ENCODE data around the gene DCBLD2. TPM values are rescaled to one million over a fixed set of nuclear protein-coding genes. Genes with fewer than 3 reads are reported as not detected.

The DCBLD2 gene
- total RNA-seq, 2 donors from 2014 or later = 33.8 to 37.4 TPM

DNA sequence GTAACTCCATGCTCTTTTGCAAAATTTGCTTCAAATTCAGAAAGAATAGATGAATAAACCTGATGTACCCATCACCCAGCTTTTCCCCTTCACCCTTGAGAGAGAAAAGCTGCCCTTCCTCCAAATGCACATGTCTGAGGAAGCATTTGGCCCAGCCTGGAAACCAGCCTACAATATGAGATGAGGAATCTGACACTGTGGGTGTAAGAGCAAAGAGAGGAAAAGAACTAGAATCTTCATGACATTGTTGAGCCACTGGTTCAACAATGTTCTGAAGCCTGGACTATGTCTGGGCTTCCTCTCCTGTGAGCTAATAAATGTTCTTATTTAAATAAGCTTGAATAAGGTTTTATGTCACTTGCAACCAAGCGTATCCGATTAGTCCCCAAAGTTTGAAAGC, 18.7 kb upstream of the DCBLD2 start:
- TF ChIP-seq CTCF (IDR thresholded peaks at IDR 0.05) = no peak
- no peak for DNase-seq (ENCODE audit: low spot score)
- H3K9me3 ChIP-seq = no peaks in the 10 kb centered on the region
- no peak overlapping the region for H3K4me3 ChIP-seq
- ATAC-seq (ENCODE audit: insufficient number of reproducible peaks, low FRiP score, low read depth) = no peak
- no peak overlapping the region for H3K27ac ChIP-seq
- H3K27me3 ChIP-seq (replicated peaks; ENCODE audit: insufficient read depth) = no peaks in the 10 kb centered on the region
- H3K4me1 ChIP-seq (ENCODE audit: control insufficient read depth in 1 of 2, low read depth in 2 of 2) = no peaks in the 10 kb centered on the region
- H3K36me3 ChIP-seq = no peaks in the 10 kb centered on the region

- Histone ChIP-seq H3K27ac (no peak overlapping the region), H3K4me3 (no peak overlapping the region), H3K9me3 (no peaks in the 10 kb centered on the region), H3K4me1 (ENCODE audit: control insufficient read depth in 1 of 2, low read depth in 2 of 2) (no peaks in the 10 kb centered on the region), H3K27me3 (replicated peaks; ENCODE audit: insufficient read depth) (no peaks in the 10 kb centered on the region), H3K36me3 (no peaks in the 10 kb centered on the region)
- ATAC-seq (ENCODE audit: insufficient number of reproducible peaks, low FRiP score, low read depth) (no peak), DNase-seq (ENCODE audit: low spot score) (no peak)
- no peak for TF ChIP-seq CTCF (IDR thresholded peaks at IDR 0.05)
These were observed 17.1 kb upstream of the DCBLD2 start for GRCh38 chr3:98918586-98918985.

GRCh38 chr3:98917608-98918007, 16.1 kb upstream of the DCBLD2 start:
- no peaks in the 10 kb centered on the region for H3K4me1 ChIP-seq (ENCODE audit: control insufficient read depth in 1 of 2, low read depth in 2 of 2)
- H3K9me3 ChIP-seq = no peaks in the 10 kb centered on the region
- H3K4me3 ChIP-seq = no peak overlapping the region
- TF ChIP-seq CTCF (IDR thresholded peaks at IDR 0.05) = no peak
- H3K27me3 ChIP-seq (replicated peaks; ENCODE audit: insufficient read depth) = no peaks in the 10 kb centered on the region
- DNase-seq (ENCODE audit: low spot score) (no peak), ATAC-seq (ENCODE audit: insufficient number of reproducible peaks, low FRiP score, low read depth) (no peak)
- H3K36me3 ChIP-seq = no peaks in the 10 kb centered on the region
- H3K27ac ChIP-seq = no peak overlapping the region

DNA sequence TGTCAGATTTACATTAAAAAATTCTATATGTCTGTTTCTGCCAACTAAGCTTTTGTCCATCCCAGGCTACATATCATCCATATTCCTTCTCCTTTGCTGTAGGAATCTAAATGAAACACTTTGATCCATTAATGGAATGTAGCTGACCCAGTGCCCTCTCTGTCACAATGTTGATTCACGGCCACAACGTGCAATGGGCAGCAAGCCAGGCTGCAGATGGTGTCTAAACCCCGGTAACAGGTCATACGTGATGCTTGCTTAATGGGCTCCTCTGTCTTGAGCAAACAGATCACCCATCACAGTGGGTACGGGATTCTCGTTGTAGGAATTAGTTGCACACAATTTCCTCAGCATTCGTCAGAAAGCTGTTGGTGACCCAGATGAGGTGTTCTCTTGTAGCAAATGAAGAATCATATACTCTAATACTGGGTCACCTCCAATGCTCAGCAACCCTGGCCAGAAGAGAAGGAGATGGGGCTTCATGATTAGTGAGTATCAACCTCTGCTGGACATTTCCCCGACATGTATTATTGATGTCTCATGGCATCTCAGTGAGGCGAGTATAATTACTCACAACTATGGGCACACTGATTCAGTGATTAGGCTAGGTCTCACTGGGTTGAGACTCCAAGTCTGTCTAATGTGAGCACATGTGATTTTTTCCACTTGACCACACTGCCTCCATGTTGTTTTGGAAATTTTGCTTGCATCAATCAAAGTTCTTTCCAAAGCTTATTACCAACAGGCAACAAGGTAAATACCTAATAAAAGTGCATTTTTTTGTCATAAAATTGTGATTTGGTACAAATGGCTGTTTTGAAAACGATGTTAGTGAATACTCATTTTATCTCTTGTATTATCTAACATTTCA, 12.9 kb upstream of the DCBLD2 start:
- Histone ChIP-seq H3K27me3 (replicated peaks; ENCODE audit: insufficient read depth) (no peaks in the 10 kb centered on the region), H3K36me3 (no peaks in the 10 kb centered on the region), H3K27ac (no peak overlapping the region), H3K9me3 (no peaks in the 10 kb centered on the region), H3K4me3 (no peak overlapping the region), H3K4me1 (ENCODE audit: control insufficient read depth in 1 of 2, low read depth in 2 of 2) (no peaks in the 10 kb centered on the region)
- no peak for TF ChIP-seq CTCF (IDR thresholded peaks at IDR 0.05)
- DNase-seq (ENCODE audit: low spot score) (no peak), ATAC-seq (ENCODE audit: insufficient number of reproducible peaks, low FRiP score, low read depth) (no peak)

GRCh38 chr3:98912448-98912847, 11.0 kb upstream of the DCBLD2 start:
- Histone ChIP-seq H3K4me3 (no peak overlapping the region), H3K9me3 (no peaks in the 10 kb centered on the region), H3K4me1 (ENCODE audit: control insufficient read depth in 1 of 2, low read depth in 2 of 2) (no peaks in the 10 kb centered on the region), H3K27me3 (replicated peaks; ENCODE audit: insufficient read depth) (no peaks in the 10 kb centered on the region), H3K27ac (no peak overlapping the region), H3K36me3 (no peaks in the 10 kb centered on the region)
- TF ChIP-seq CTCF (IDR thresholded peaks at IDR 0.05) = no peak
- ATAC-seq (ENCODE audit: insufficient number of reproducible peaks, low FRiP score, low read depth) (no peak), DNase-seq (ENCODE audit: low spot score) (no peak)
